GM18505 (cell line): ENCODE measurements around the gene EYA4.

Experiments used
- ATAC-seq: cut with Tn5 transposase; IDR thresholded peaks from one replicate; pipeline ENCODE4 v1.9.1; 2021; ENCODE audit not compliant: unreplicated experiment
- POLR2A ChIP-seq: IDR thresholded peaks from 4 replicates; pipeline ENCODE4 v1.6.1; 2011; ENCODE audit warnings: borderline replicate concordance; ENCODE audit not compliant: insufficient read depth, insufficient read length; ENCODE audit errors: extremely low read depth

The EYA4 gene

DNA sequence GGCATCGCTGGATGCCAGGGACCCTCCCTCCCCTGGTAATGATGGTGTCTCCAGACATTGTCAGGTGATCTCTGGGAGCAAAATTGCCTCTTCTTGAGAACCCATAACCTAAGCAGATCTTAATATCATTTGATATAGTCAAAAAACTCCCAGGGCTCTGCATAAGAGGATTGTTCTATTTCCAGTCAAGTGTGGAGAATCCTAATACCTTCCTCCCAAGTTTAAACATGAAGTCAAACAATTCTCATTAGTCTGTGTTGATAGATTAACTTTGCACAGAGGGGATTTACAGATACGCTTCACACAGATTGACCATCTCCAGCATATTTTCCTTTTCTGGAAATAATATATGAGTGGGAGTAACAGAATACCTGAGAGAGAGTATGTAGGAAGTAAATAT is 10.5 kb downstream of the EYA4 start:
- ATAC-seq, result no peak
- TF ChIP-seq POLR2A, result no peak

DNA sequence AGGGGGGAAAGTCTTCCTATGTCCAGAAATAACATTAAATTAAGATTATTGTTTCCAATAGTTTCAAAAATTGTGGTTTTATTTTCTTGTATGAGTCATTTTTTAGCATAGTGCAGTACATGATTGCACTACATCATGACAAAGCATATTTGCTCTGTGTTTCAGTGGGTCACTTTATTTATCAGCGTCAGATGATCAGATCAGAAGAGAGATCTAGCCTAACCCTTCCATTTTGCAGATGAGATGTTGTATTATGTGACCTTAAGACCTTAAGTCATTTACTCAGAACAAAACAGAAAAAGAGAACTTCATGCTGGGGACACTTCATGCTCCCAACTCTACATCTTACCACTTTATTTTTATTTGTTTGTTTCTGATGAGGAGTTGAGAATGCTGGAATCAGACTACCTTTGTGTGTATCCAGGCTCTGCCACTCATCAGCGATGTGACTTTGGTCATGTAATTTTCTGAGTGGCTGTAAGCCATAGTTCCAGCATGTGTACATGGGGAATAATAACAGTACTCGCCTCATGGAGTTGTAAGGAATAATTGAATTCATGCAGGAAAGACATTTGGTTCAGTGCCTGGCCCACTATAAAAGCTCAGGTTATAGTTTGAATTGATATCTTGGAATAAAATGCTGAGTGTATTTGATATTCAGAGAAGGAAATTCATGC is 13.5 kb downstream of the EYA4 start:
- ATAC-seq, result no peak
- TF ChIP-seq POLR2A, result no peak

DNA sequence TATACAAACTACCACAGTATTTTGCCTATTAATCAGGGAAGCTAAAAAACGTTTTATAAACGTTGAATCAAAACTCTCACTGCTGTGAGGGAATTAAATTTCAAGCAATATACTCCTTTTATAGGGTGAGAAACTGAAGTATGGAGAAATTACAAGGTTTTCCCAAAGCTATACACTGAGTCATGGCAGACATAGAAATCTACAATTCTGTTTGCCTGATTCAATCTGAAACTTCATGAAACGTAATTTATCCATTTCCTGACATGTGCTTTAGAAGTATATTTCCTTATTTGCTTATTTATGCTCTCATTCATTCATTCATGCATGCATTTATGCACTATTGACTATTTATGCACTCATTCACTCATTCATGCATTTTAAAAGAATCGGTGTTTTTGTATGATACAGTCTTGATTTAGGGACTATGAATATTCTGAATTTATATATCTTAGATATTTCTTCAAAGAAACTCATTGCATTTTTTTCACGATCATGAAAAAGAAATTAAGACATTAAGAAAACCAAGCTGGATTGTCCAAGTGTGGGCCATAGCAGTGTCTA is 16.5 kb downstream of the EYA4 start:
- no peak for ATAC-seq

DNA sequence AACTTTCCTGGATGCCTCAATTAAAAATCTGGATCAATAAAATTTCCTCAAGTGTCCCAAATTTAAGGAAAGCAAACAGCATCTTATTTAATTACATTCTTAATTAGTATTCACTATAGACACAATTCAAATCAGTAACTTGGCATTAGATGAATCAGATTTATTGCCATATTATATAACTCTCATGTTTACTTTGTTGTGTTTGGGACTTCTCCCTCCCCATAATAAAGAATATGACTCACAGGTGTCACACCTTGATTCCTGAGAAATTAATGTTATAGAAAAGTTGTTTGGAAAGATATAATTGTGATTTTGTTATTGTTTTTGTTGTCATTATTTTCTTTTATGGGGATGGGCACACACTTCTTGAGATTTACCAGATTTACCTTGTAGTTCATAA is 18.4 kb downstream of the EYA4 start:
- no peak for TF ChIP-seq POLR2A
- ATAC-seq, result no peak

More for the DNA sequence above, 16.5 kb downstream of the EYA4 start:
- TF ChIP-seq POLR2A, result no peak

DNA sequence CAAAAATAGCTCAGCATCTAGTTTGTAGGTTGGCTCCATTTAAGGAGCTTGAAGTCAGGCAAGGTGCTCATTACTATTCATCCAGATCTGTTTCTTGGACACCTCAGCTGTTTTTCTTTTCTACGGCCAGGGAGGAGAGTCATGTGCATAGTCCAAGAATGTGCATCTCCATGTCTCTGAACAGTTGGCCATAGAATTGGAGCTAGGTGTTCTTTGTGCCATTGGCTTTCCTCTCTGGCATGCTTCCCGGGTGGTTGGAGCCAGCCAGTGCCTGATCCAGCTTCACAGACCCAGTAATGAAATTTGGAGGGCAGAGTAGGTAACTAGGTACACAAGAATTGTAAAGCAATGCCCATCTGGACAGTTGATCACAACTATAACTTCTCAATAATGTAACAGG is 21.6 kb downstream of the EYA4 start:
- ATAC-seq, result no peak
- no peak for TF ChIP-seq POLR2A

DNA sequence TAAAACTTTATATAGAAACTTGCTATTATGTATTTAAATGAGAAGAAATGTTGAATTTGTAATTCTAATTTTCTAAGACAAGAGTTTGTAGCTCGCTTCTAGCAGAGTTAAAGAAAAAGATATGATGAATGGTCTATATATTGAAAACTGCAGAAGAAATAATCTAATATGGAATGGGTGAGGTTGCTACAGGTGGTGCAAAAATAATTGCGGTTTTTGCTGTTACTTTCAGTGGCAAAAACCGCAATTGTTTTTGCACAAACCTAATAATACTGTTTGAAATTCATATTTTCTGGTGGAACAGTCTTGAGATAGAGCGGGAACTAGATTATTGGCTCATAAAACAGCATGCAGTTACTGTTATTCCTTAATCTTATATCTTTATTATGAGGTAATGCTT is 23.9 kb downstream of the EYA4 start:
- no peak for ATAC-seq
- no peak for TF ChIP-seq POLR2A

DNA sequence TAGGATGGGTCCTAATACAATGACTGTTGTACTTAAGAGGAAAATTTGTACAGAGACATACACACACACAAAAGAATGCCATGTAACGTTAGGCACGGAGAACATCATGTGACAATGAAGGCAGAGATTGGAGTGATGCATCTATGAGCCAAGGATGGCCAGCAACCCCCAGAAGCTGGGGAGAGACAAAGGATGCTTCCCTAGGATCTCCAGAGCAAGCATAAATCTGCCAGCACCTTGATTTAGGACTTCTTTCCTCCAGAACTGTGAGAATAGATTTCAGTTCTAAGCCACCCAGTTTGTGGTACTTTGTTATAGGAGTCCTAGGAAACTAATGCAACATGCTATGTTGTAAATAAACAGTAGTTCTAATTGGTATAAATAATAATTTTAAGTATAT is 25.0 kb downstream of the EYA4 start:
- no peak for ATAC-seq
- no peak for TF ChIP-seq POLR2A

DNA sequence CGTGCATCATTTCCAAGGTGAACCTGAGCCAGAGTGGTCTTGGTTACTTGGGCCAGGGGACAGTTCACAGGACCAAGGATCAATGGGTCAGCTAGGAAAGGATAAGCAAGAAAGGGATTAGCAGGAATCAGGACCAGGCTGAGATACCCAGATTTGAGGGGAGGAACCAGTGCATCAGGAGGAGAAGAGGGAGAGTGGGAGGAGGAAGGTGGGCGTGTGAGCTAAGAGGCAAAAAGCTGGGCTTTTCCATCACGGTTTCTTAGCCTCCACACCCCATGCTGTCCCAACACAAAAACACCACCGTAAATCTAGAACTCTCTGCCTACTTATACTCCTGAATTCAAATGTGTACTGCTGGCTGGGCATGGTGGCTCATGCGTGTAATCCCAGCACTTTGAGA is 27.5 kb downstream of the EYA4 start:
- ATAC-seq, result no peak
- no peak for TF ChIP-seq POLR2A

DNA sequence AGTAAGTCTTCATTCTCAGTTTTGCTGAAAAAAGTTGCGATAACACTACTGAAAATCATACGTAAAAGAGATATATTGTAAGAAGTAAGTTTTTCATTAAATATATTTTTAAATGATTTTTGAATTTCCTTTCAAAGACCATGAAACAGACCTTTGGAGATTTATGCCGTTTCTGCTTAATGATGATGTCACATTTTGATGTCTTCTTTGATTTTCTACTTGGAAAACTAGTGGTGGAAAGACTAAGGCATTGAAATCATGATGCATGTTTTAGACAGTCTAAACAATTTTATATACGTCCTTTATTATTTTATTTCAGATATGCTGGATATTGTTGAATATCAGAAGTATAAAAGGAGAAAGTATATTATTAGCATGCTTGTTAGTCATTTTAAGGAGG is 33.7 kb downstream of the EYA4 start:
- no peak for ATAC-seq

DNA sequence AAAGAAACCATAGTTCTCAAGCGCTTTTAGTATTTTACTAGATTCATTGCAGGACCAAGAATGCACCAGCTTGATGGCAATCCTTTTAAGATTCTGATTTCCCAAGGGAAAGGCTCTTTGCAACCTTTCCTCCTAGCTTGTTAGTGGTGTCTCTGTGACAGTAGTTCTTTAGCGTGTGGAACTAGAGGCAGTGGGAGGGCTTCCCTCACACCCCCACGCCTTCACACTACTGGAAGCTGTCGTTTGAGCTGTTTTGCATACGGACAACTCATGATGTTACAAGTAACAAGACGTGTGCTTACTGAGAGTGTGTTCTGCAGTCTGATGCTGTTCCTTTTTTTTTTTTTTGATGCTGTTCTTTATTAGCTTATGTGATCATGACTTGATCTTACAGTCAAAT is 34.1 kb downstream of the EYA4 start:
- TF ChIP-seq POLR2A, result no peak
- ATAC-seq, result no peak

More for the DNA sequence above, 33.7 kb downstream of the EYA4 start:
- no peak for TF ChIP-seq POLR2A

DNA sequence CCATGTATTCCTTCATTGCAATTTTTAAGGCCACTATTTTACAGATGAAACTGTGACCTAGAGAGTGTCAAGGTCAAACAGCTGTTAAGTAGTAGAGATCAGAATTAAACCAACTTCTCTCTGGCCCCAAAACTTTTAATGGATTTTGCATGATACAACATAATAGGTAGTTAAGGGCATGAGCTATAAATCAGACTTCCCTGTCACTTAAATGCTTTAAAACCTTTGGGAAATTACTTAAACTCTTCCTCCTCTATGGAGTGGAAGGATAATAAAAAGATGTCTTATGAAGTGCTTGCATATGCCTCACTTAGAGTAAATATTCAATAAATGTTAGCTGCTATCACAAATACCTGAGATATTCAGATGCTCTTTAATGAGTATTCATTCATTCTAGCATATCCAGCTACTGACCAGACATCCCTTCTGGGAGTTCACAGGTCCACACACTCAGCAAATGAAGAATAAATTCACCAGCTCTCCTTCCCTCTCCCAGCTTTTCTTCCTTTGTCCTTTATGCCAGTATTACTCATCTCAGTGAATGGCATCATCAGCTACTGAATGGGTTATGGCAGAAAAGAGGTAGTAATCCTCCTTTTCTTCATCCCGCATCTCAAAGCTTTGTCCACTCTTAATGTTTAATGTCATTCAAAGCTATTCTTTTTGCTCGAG is 36.2 kb downstream of the EYA4 start:
- no peak for TF ChIP-seq POLR2A
- no peak for ATAC-seq

DNA sequence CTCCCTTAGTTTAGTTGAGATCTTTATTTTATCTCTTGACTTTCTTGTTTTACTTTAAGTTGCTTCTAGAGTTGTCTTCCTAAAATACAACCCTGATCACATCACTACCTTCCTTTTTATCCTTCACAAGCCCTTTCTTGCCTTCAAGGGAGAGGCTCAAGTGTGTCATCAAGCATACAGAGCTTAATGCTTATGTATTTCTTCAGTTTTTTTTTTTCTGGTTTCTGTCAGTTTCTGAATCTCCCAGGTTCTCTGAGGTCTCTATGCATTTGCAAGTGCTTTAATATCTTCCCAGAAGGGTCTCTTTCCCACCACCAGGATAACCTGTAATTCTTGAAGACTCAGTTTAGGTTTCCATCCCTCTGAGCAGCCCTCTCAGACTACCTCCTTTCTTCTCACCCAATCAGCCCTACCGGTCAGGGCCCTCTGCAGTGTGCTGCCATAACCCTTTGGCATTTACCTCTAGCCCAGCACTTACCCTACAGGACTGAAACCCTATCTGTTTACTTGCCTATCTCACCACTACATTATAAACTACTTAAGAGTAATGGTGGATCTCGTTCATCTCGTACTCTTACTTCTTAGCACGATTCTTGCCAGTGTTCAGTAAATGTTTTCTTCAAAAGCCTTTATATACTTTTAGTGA is 36.9 kb downstream of the EYA4 start:
- no peak for ATAC-seq

DNA sequence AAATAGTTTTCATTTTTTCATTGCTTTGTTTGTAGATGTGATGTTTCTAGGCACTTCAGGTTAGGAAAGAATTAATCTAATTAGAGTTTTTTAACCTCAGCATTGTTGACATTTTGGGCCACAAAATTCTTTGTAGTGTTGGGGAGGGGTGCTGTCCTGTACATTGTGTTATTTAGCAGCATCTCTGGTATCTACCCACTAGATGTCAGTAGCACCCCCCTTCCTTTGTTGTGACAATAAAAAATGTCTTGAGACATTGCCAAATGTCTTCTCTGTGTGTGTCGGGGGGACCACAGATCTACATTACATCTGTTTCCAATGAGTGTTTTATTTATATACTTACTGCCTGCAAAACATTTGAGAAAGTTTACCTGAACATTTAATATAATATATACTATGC is 45.6 kb downstream of the EYA4 start:
- ATAC-seq, result no peak
- TF ChIP-seq POLR2A, result no peak

More for the DNA sequence above, 36.9 kb downstream of the EYA4 start:
- no peak for TF ChIP-seq POLR2A

DNA sequence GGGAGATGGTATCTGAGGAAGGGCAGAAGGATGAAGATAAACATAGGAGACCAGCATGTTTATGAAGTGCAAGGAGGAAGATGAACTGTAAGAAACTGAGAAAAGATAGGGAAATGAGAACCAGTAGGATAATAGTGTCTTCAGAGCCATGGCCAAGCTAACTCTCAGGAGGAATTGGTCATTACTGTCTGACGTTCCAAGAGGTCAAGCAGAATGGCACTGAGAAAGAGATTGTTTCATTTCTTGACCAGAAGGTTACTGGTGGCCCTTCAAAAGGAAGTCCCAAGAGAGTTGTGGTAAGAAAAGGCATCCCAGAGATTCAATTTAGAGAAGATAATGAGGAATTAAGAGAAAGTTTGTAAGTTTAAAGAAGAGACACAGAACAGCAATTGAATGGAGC is 47.5 kb downstream of the EYA4 start:
- ATAC-seq, result no peak
- no peak for TF ChIP-seq POLR2A
